ENCODE data around the gene KLHL3.

The KLHL3 gene

DNA sequence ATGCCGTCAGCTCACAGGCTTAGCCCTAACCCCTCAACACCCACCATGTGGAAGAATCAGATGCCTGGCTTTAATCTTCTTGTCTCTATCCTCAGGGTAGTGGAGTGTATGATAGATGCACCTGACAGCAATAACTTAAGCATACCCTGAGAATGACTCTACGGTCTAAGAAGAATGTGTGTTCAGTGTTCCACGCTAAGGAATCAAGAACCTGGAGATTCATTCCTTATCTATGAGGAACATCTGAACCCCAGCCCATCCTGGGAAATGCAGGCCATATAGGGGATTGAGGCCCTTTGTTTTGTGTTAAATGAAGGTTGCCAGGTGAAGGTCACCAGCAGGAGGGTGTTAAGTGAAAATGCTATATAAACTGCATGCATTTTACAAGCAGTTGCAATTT is 63.0 kb downstream of the KLHL3 start:
- POLR2A ChIA-PET, result no interaction called here
- DNase-seq (ENCODE audit: low read depth, low spot score), result no peak
- CTCF ChIA-PET, result interaction anchor here (8.0 to 25.5 kb wide), 2 partner anchors 13 to 68 kb away, joined by 86 to 738 read pairs; partner anchors contain the start of gene KLHL3
- H3K4me3 ChIP-seq (ENCODE audit: low read depth, low read length), result no peak overlapping the region
- TF ChIP-seq, protein P1, sequence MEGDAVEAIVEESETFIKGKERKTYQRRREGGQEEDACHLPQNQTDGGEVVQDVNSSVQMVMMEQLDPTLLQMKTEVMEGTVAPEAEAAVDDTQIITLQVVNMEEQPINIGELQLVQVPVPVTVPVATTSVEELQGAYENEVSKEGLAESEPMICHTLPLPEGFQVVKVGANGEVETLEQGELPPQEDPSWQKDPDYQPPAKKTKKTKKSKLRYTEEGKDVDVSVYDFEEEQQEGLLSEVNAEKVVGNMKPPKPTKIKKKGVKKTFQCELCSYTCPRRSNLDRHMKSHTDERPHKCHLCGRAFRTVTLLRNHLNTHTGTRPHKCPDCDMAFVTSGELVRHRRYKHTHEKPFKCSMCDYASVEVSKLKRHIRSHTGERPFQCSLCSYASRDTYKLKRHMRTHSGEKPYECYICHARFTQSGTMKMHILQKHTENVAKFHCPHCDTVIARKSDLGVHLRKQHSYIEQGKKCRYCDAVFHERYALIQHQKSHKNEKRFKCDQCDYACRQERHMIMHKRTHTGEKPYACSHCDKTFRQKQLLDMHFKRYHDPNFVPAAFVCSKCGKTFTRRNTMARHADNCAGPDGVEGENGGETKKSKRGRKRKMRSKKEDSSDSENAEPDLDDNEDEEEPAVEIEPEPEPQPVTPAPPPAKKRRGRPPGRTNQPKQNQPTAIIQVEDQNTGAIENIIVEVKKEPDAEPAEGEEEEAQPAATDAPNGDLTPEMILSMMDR (IDR thresholded peaks at IDR 0.05; ENCODE audit: insufficient read depth, low read length, missing control alignments), result no peak

DNA sequence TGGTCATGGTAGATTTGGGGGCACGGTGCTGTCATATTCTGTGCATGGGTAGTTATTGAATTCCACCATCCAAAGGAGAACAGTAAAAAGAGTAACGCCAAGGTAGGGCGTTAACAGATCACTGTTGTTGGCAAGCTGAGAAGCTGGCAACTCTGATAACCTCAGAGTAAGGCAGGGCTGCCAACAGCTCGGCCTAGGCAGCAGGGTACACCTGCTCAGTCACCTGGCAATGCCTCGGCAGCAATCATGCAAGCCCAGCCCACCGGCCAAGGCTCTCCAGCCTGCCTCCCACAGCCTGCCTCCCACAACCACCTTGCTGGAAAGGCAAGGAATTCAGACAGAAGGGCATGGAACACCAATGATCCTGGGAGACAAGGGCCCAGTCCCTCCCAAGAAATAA is 63.9 kb downstream of the KLHL3 start:
- TF ChIP-seq, protein P1 (IDR thresholded peaks at IDR 0.05; ENCODE audit: insufficient read depth, low read length, missing control alignments), result no peak
- CTCF ChIA-PET, result interaction anchor here (8.0 to 25.5 kb wide), 2 partner anchors 12 to 69 kb away, joined by 86 to 738 read pairs; partner anchors contain the start of gene KLHL3
- POLR2A ChIA-PET, result no interaction called here
- DNase-seq (ENCODE audit: low read depth, low spot score), result no peak
- H3K4me3 ChIP-seq (ENCODE audit: low read depth, low read length), result no peak overlapping the region

DNA sequence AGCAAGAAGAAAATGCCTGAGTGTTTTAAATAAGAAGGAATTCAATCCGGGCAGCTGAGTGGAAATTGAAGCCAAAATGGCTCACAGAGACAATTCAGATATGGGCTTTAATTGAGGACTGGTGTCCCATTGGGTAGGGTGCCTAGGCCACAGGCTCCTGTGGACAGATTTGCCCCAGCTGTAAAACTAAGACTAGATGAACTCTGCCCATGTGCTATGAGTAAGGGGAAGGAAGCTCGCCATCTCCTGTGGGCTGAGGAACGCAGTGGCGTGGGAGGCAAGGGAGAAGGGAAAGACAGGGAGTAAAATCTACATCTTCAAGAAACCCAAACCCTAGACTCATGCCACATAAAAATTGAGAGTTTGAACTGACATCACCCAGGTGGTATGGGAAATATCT is 66.1 kb downstream of the KLHL3 start:
- CTCF ChIA-PET, result interaction anchor here (0.9 to 25.5 kb wide), 3 partner anchors 10 to 71 kb away, joined by 3 to 738 read pairs (median 86); partner anchors contain the start of gene KLHL3
- POLR2A ChIA-PET, result no interaction called here

DNA sequence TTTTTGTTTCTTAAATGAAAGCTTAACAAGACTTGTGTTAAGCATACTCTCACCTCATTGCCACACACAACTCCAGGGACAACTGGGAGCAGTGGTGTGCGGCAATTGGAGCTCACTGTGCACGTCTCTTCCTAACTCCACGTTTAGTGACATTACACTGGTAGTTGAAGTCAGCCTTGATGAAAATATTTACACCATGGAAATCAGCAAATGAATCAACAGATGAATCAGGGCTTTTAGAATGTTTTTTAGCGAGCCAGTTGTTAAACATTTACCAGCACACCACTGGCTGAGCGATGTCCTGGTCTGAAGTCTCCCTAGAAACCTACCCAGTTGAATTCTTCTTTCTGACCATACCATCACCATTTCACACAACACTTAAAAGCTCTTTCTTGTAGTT is 67.3 kb downstream of the KLHL3 start:
- TF ChIP-seq, protein P1 (IDR thresholded peaks at IDR 0.05; ENCODE audit: insufficient read depth, low read length, missing control alignments), result no peak
- ChIA-PET CTCF (interaction anchor here (8.0 to 25.5 kb wide), 2 partner anchors 9 to 72 kb away, joined by 86 to 738 read pairs; partner anchors contain the start of gene KLHL3), POLR2A (no interaction called here)
- H3K4me3 ChIP-seq (ENCODE audit: low read depth, low read length), result no peak overlapping the region
- no peak for DNase-seq (ENCODE audit: low read depth, low spot score)

More for the DNA sequence above, 66.1 kb downstream of the KLHL3 start:
- DNase-seq (ENCODE audit: low read depth, low spot score), result no peak
- TF ChIP-seq, protein P1 (IDR thresholded peaks at IDR 0.05; ENCODE audit: insufficient read depth, low read length, missing control alignments), result no peak
- H3K4me3 ChIP-seq (ENCODE audit: low read depth, low read length), result no peak overlapping the region

DNA sequence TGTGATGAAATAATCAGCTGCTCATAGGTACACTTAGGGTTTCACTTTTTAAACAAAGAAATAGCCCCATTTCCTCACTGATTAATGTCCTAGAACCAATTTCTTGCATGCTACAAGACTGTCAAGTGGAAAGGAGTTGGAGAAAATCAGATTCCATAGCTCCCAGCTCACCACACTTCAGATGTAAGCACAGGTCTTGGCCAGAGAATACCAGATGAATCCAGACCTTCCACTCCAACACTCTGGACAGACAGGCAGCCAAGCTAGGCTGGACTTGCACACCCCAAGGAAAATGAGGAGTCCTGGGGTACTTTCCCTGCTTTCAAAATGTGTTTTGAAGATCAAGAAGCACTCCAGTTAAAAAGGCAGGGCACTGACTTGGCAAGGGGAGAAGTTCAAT is 68.5 kb downstream of the KLHL3 start:
- TF ChIP-seq, protein P1 (IDR thresholded peaks at IDR 0.05; ENCODE audit: insufficient read depth, low read length, missing control alignments), result no peak
- no peak for DNase-seq (ENCODE audit: low read depth, low spot score)
- H3K4me3 ChIP-seq (ENCODE audit: low read depth, low read length), result no peak overlapping the region
- ChIA-PET CTCF (interaction anchor here (2.8 to 25.5 kb wide), 3 partner anchors 8 to 74 kb away, joined by 13 to 738 read pairs (median 86); partner anchors contain the start of gene KLHL3), POLR2A (no interaction called here)

DNA sequence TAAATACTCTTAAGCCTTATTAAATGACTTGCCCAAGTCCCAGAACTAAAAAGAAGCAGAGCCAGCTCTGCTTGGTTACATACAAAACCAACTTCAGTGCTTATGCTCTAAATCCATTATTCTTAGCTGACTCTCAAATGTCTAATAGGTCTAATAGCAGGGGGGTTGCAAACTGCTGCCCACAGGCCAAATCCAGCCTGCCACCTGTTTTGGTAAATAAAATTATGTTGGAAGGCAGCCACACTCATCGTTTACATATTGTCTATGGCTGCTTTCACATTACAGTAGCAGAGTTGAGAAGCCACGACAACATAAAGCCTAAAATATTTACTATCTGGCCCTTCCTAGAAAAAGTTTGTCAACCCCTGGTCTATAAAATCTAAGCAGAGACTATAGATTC is 69.0 kb downstream of the KLHL3 start:
- CTCF ChIA-PET, result interaction anchor here (2.8 to 25.5 kb wide), 2 partner anchors 38 to 74 kb away, joined by 13 to 738 read pairs; partner anchors contain the start of gene KLHL3
- POLR2A ChIA-PET, result no interaction called here
- H3K4me3 ChIP-seq (ENCODE audit: low read depth, low read length), result no peak overlapping the region
- DNase-seq (ENCODE audit: low read depth, low spot score), result no peak
- TF ChIP-seq, protein P1 (IDR thresholded peaks at IDR 0.05; ENCODE audit: insufficient read depth, low read length, missing control alignments), result no peak
